Parathyroid adenoma (tissue), 2 donors: ENCODE measurements around the gene GDF10.

ENCODE experiments used
- H2AFZ ChIP-seq: fragments of 300-600 bp; sonication (generic); one replicate; pipeline ENCODE4 v1.7.0; 2017; ENCODE audit warnings: antibody characterized with exemption, mild to moderate bottlenecking
- H3K27ac ChIP-seq: fragments of 300-600 bp; sonication (generic); one replicate; pipeline ENCODE4 v1.7.0; 2017
- H3K27me3 ChIP-seq: fragments of 300-600 bp; sonication (generic); one replicate; pipeline ENCODE4 v1.7.0; 2017; ENCODE audit warnings: low read length; ENCODE audit not compliant: control insufficient read depth, insufficient read depth
- H3K36me3 ChIP-seq: fragments of 300-600 bp; sonication (generic); one replicate; pipeline ENCODE4 v1.7.0; 2017; ENCODE audit warnings: low read length; ENCODE audit not compliant: control insufficient read depth, insufficient read depth
- H3K4me1 ChIP-seq: fragments of 300-600 bp; sonication (generic); one replicate; pipeline ENCODE4 v1.7.0; 2017; ENCODE audit warnings: control low read depth
- H3K4me2 ChIP-seq: fragments of 300-600 bp; sonication (generic); one replicate; pipeline ENCODE4 v1.7.0; 2017; ENCODE audit warnings: low read length
- H3K4me3 ChIP-seq: fragments of 300-600 bp; sonication (generic); one replicate; pipeline ENCODE4 v1.7.0; 2017; ENCODE audit warnings: low read depth, low read length
- H3K79me2 ChIP-seq: fragments of 300-600 bp; sonication (generic); one replicate; pipeline ENCODE4 v1.7.0; 2017; ENCODE audit warnings: control low read depth
- H3K9ac ChIP-seq: fragments of 300-600 bp; sonication (generic); one replicate; pipeline ENCODE4 v1.7.0; 2017; ENCODE audit warnings: mild to moderate bottlenecking
- H3K9me3 ChIP-seq: fragments of 300-600 bp; sonication (generic); one replicate; pipeline ENCODE4 v1.7.0; 2017; ENCODE audit warnings: low read length; ENCODE audit not compliant: control insufficient read depth
- TF ChIP-seq, protein P1 (sequence below): fragments of 300-600 bp; sonication (generic); IDR thresholded peaks from one replicate; pipeline ENCODE4 v1.7.0; 2017; ENCODE audit warnings: antibody characterized with exemption, mild to moderate bottlenecking
- donor health status: primary hyperparathyroidism.

The GDF10 gene

DNA sequence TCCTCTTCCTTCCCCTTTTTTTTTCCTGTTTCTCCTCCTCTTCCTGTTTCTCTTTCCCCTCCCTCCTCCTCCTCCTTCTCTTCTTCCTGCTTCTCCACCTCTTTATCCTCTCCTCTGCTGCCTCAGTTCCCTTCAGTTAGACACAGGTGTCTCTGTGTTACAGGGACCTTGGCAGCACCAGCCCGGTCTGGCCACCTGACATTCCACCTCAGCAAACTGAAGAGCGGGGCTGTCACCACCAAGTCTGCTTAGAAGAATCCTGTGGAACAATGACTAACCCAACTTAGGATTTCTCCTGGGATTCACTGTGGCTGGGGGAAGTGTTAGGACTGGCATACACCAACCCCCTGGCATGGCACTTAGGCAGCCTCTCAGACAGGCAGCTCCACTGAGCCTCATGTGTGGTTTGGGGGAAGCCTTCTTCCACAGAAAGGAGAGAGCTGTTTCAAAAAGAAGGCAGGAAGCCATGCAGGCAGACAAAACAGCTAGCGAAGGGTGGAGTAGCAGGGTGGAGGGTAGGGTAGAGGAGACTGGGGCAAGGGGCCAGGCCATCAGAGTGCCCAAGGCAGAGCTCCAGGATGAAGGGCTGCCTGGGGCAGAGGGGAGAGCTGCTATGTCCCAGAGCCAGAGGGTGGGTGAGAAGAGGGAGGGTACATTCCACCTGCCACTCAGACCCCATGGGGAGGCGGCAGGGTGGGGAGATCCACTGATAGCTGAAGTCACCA is 13.2 kb upstream of the GDF10 start:
- H3K27me3 ChIP-seq, result no peaks in the 10 kb centered on the region
- H3K36me3 ChIP-seq, result no peaks in the 10 kb centered on the region
- TF ChIP-seq, protein P1, sequence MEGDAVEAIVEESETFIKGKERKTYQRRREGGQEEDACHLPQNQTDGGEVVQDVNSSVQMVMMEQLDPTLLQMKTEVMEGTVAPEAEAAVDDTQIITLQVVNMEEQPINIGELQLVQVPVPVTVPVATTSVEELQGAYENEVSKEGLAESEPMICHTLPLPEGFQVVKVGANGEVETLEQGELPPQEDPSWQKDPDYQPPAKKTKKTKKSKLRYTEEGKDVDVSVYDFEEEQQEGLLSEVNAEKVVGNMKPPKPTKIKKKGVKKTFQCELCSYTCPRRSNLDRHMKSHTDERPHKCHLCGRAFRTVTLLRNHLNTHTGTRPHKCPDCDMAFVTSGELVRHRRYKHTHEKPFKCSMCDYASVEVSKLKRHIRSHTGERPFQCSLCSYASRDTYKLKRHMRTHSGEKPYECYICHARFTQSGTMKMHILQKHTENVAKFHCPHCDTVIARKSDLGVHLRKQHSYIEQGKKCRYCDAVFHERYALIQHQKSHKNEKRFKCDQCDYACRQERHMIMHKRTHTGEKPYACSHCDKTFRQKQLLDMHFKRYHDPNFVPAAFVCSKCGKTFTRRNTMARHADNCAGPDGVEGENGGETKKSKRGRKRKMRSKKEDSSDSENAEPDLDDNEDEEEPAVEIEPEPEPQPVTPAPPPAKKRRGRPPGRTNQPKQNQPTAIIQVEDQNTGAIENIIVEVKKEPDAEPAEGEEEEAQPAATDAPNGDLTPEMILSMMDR, result no peak
- no peak overlapping the region for H2AFZ ChIP-seq
- no peak overlapping the region for H3K4me2 ChIP-seq
- no peak overlapping the region for H3K4me3 ChIP-seq
- H3K4me1 ChIP-seq, result no peaks in the 10 kb centered on the region
- no peaks in the 10 kb centered on the region for H3K79me2 ChIP-seq
- H3K27ac ChIP-seq, result no peak overlapping the region
- no peaks in the 10 kb centered on the region for H3K9me3 ChIP-seq
- H3K9ac ChIP-seq, result no peak overlapping the region

DNA sequence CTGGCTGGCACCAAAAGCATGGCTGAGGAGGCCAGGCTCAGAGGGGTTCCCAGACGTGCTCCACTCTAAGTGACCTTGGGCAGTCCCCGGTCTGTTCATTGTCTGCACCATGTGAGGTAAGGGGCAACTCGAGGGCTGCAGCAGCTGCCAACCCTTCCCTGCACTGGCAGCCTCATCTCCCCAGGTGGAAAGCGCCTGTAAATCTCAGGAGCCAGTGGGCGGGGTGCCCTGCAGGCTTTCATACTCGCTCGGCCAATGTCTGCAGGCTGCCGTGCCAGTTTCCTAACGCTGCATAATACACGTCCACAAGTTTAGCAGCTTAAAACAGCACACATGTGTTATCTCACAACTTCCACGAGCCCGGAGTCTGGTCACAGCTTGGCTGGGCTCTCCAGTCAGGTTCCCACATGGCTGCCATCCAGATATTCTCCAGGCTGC is 12.6 kb upstream of the GDF10 start:
- Histone ChIP-seq H3K4me3 (no peak overlapping the region), H3K27me3 (no peaks in the 10 kb centered on the region), H3K27ac (no peak overlapping the region), H3K4me2 (no peak overlapping the region), H2AFZ (no peak overlapping the region), H3K4me1 (no peaks in the 10 kb centered on the region), H3K36me3 (no peaks in the 10 kb centered on the region), H3K9ac (no peak overlapping the region), H3K9me3 (no peaks in the 10 kb centered on the region), H3K79me2 (no peaks in the 10 kb centered on the region)
- TF ChIP-seq, protein P1, result no peak

DNA sequence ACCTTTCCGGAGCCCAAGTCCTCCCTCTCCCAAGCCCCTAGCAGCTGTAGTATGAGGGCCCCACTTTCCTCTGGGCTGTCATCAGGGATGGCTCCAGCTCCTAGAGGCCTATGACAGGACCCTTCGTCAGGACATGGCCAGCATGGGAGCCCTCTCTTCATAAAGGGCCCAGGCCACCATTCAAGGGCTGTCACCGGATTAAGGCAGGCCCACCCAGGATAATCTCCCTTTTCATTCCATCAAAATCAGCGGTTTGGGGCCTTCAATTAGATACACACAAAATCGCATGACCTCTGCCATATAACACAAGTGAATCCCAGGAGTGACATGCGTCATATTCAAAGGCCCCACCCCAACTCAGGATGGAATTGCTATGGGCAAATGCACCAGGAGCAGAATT is 12.2 kb upstream of the GDF10 start:
- Histone ChIP-seq H3K36me3 (no peaks in the 10 kb centered on the region), H3K79me2 (no peaks in the 10 kb centered on the region), H2AFZ (no peak overlapping the region), H3K4me3 (no peak overlapping the region), H3K9ac (no peak overlapping the region), H3K4me2 (no peak overlapping the region), H3K27ac (no peak overlapping the region), H3K4me1 (no peaks in the 10 kb centered on the region), H3K9me3 (no peaks in the 10 kb centered on the region), H3K27me3 (no peaks in the 10 kb centered on the region)
- TF ChIP-seq, protein P1, result no peak

DNA sequence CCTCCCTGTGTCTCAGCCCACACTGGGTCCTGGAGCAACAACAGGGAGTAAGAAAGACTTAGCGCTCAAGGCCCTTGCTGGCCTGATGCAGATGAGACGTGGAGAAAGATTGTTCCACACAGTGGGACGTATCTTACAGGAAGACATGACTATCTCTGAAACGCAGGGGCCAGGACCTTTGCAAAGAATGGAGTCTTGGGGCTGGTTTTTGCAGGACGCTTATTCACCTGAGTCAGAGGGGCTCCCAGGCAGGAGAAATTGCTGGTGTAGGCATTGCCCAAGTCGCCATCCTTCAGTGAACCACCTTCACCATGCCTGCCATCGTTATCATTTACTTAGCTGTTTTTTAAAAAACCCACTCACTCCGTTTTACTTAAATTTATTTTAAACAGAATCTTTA is 11.8 kb upstream of the GDF10 start:
- no peaks in the 10 kb centered on the region for H3K79me2 ChIP-seq
- TF ChIP-seq, protein P1, result no peak
- H2AFZ ChIP-seq, result no peak overlapping the region
- H3K27me3 ChIP-seq, result no peaks in the 10 kb centered on the region
- H3K36me3 ChIP-seq, result no peaks in the 10 kb centered on the region
- no peak overlapping the region for H3K4me3 ChIP-seq
- H3K9ac ChIP-seq, result no peak overlapping the region
- no peaks in the 10 kb centered on the region for H3K9me3 ChIP-seq
- no peak overlapping the region for H3K27ac ChIP-seq
- H3K4me2 ChIP-seq, result no peak overlapping the region
- H3K4me1 ChIP-seq, result no peaks in the 10 kb centered on the region

DNA sequence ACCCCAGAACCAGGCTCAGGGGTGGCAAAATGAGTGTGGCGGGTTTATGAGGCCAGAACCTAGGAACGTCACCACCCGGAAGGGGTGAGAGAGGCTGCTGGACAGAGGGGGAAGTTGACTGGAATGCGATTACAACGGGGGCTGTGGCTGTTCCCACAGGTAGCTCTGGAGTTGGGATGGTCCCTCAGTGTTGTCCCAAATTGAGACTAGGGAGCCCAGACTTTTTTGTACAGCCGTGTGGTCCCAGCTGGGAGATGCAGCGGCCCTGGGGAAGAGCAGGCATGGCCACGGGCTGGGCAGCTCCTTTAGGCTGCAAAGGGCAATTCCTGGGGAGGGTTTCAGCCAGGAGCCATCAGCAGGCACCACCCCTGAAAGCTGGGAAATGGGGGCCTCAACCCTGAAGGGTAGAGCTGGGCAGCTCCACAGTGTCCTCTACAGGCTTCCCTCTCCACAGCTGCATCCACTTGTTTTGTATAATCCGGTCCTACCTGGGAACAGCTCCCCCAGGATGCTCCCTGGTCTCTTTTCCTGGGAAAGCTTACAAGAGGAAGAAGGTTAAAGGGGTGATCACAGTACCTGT is 11.0 kb upstream of the GDF10 start:
- no peak overlapping the region for H2AFZ ChIP-seq
- TF ChIP-seq, protein P1, result no peak
- H3K27ac ChIP-seq, result no peak overlapping the region
- no peak overlapping the region for H3K4me2 ChIP-seq
- H3K4me1 ChIP-seq, result no peaks in the 10 kb centered on the region
- no peaks in the 10 kb centered on the region for H3K27me3 ChIP-seq
- no peaks in the 10 kb centered on the region for H3K9me3 ChIP-seq
- no peak overlapping the region for H3K9ac ChIP-seq
- no peaks in the 10 kb centered on the region for H3K36me3 ChIP-seq
- no peaks in the 10 kb centered on the region for H3K79me2 ChIP-seq
- no peak overlapping the region for H3K4me3 ChIP-seq
